ACC112 (cell line): ENCODE data around the gene PLXDC1.
A peak's percentile ranks its signal among the peaks of the same experiment; 100 is the strongest.

Source experiments
- H2AFZ ChIP-seq: fragments of 200-600 bp; sonication (generic); one replicate; pipeline ENCODE4 v1.6.0; 2017; ENCODE audit warnings: antibody characterized with exemption, low read length; ENCODE audit not compliant: unreplicated experiment
- H3K27ac ChIP-seq: fragments of 200-600 bp; sonication (generic); 2 replicates; pipeline ENCODE4 v1.5.1; 2014; ENCODE audit warnings: low read depth, mild to moderate bottlenecking, antibody characterized with exemption, low read length, moderate library complexity
- H3K27me3 ChIP-seq: fragments of 200-600 bp; sonication (generic); 2 replicates; pipeline ENCODE4 v1.6.1; 2014; ENCODE audit warnings: mild to moderate bottlenecking, antibody characterized with exemption, low read length, moderate library complexity, mixed read lengths; ENCODE audit not compliant: insufficient read depth
- H3K36me3 ChIP-seq: fragments of 200-600 bp; sonication (generic); 2 replicates; pipeline ENCODE4 v1.6.1; 2016; ENCODE audit warnings: mild to moderate bottlenecking, antibody characterized with exemption, low read length, moderate library complexity, mixed read lengths; ENCODE audit not compliant: insufficient read depth
- H3K4me1 ChIP-seq: fragments of 200-600 bp; sonication (generic); one replicate; pipeline ENCODE4 v1.6.1; 2016; ENCODE audit warnings: low read length, mixed read lengths; ENCODE audit not compliant: insufficient read depth, unreplicated experiment, control insufficient read depth
- H3K4me3 ChIP-seq: fragments of 200-600 bp; sonication (generic); 2 replicates; pipeline ENCODE4 v1.5.1; 2014; ENCODE audit warnings: mild to moderate bottlenecking, low read depth, low read length
- H3K79me2 ChIP-seq: fragments of 200-600 bp; sonication (generic); one replicate; pipeline ENCODE4 v1.6.0; 2016; ENCODE audit warnings: low read length; ENCODE audit not compliant: control insufficient read depth, unreplicated experiment, insufficient read depth

PLXDC1 gene

GRCh38 chr17:39178536-39178935 lies 27.1 kb upstream of the PLXDC1 start:
- no peaks in the 10 kb centered on the region for H3K27me3 ChIP-seq
- peaks cover 11% of the 10 kb centered on the region; the same call in 1 of the 2 replicates for H3K36me3 ChIP-seq
- H3K79me2 ChIP-seq: no peaks in the 10 kb centered on the region
- H2AFZ ChIP-seq: no peak overlapping the region
- peaks cover 13% of the 10 kb centered on the region for H3K4me1 ChIP-seq
- peak overlapping the region; percentile 70 for H3K27ac ChIP-seq
- H3K4me3 ChIP-seq: no peak overlapping the region

- Histone ChIP-seq H3K4me3 (no peak overlapping the region), H3K4me1 (peaks cover 13% of the 10 kb centered on the region), H3K27me3 (no peaks in the 10 kb centered on the region), H2AFZ (no peak overlapping the region), H3K27ac (no peak overlapping the region), H3K36me3 (peaks cover 8% of the 10 kb centered on the region; the same call in 1 of the 2 replicates), H3K79me2 (no peaks in the 10 kb centered on the region)
Measured at GRCh38 chr17:39177256-39177655, 25.8 kb upstream of the PLXDC1 start.

GRCh38 chr17:39175695-39176093 lies 24.3 kb upstream of the PLXDC1 start:
- Histone ChIP-seq H3K27ac (no peak overlapping the region), H3K4me3 (no peak overlapping the region), H2AFZ (no peak overlapping the region), H3K4me1 (peaks cover 13% of the 10 kb centered on the region), H3K79me2 (no peaks in the 10 kb centered on the region), H3K27me3 (no peaks in the 10 kb centered on the region), H3K36me3 (peaks cover 8% of the 10 kb centered on the region; the same call in 1 of the 2 replicates)

- Histone ChIP-seq H3K36me3 (peaks cover 8% of the 10 kb centered on the region; the same call in 1 of the 2 replicates), H2AFZ (no peak overlapping the region), H3K4me3 (no peak overlapping the region), H3K27me3 (no peaks in the 10 kb centered on the region), H3K27ac (no peak overlapping the region), H3K4me1 (peaks cover 13% of the 10 kb centered on the region), H3K79me2 (no peaks in the 10 kb centered on the region)
Measured at GRCh38 chr17:39174920-39175694, 23.7 kb upstream of the PLXDC1 start.

GRCh38 chr17:39173526-39174274 lies 22.3 kb upstream of the PLXDC1 start:
- Histone ChIP-seq H3K27ac (no peak overlapping the region), H3K4me1 (peaks cover 11% of the 10 kb centered on the region), H2AFZ (no peak overlapping the region), H3K36me3 (peaks cover 8% of the 10 kb centered on the region; the same call in 1 of the 2 replicates), H3K79me2 (no peaks in the 10 kb centered on the region), H3K4me3 (no peak overlapping the region), H3K27me3 (no peaks in the 10 kb centered on the region)

- Histone ChIP-seq H2AFZ (no peak overlapping the region), H3K4me3 (no peak overlapping the region), H3K79me2 (no peaks in the 10 kb centered on the region), H3K27ac (no peak overlapping the region), H3K36me3 (peaks cover 8% of the 10 kb centered on the region; the same call in 1 of the 2 replicates), H3K27me3 (no peaks in the 10 kb centered on the region), H3K4me1 (peaks cover 5% of the 10 kb centered on the region)
Measured at GRCh38 chr17:39173080-39173479, 21.6 kb upstream of the PLXDC1 start.

GRCh38 chr17:39171933-39172332 lies 20.5 kb upstream of the PLXDC1 start:
- peaks cover 4% of the 10 kb centered on the region for H3K4me1 ChIP-seq
- H3K4me3 ChIP-seq: no peak overlapping the region
- no peaks in the 10 kb centered on the region for H3K79me2 ChIP-seq
- H3K27ac ChIP-seq: no peak overlapping the region
- no peak overlapping the region for H2AFZ ChIP-seq
- H3K27me3 ChIP-seq: peaks cover 2% of the 10 kb centered on the region; the same call in 1 of the 2 replicates
- H3K36me3 ChIP-seq: peaks cover 5% of the 10 kb centered on the region; the same call in 1 of the 2 replicates

- H3K27me3 ChIP-seq: peaks cover 16% of the 10 kb centered on the region
- no peak overlapping the region for H3K4me3 ChIP-seq
- no peak overlapping the region for H2AFZ ChIP-seq
- no peaks in the 10 kb centered on the region for H3K36me3 ChIP-seq
- no peak overlapping the region for H3K27ac ChIP-seq
- H3K4me1 ChIP-seq: peaks cover 2% of the 10 kb centered on the region
- H3K79me2 ChIP-seq: no peaks in the 10 kb centered on the region
Measured at GRCh38 chr17:39170558-39170957, 19.1 kb upstream of the PLXDC1 start.

- H3K27me3 ChIP-seq: peaks cover 21% of the 10 kb centered on the region
- no peak overlapping the region for H3K27ac ChIP-seq
- no peak overlapping the region for H2AFZ ChIP-seq
- H3K79me2 ChIP-seq: no peaks in the 10 kb centered on the region
- no peak overlapping the region for H3K4me3 ChIP-seq
- no peaks in the 10 kb centered on the region for H3K4me1 ChIP-seq
- H3K36me3 ChIP-seq: no peaks in the 10 kb centered on the region
Measured at GRCh38 chr17:39170109-39170508, 18.7 kb upstream of the PLXDC1 start.

GRCh38 chr17:39169518-39169917 lies 18.1 kb upstream of the PLXDC1 start:
- Histone ChIP-seq H3K79me2 (no peaks in the 10 kb centered on the region), H3K4me3 (no peak overlapping the region), H3K27ac (no peak overlapping the region), H3K36me3 (no peaks in the 10 kb centered on the region), H2AFZ (no peak overlapping the region), H3K27me3 (peaks cover 23% of the 10 kb centered on the region), H3K4me1 (no peaks in the 10 kb centered on the region)
